Gastroesophageal sphincter (tissue), 3 donors: ENCODE results near the gene SCN2B.

Source experiments
- EP300 ChIP-seq: sonication (generic); formaldehyde crosslinking; IDR thresholded peaks from one replicate; pipeline ENCODE4 v1.6.1; 2017; ENCODE audit warnings: antibody characterized with exemption, mild to moderate bottlenecking
- POLR2A ChIP-seq, 2 donors: fragments of 450-650 bp; IDR thresholded peaks; one replicate each; pipeline ENCODE4 v1.6.1; 2017; ENCODE audit warnings: antibody characterized with exemption in 2 of 2, mild to moderate bottlenecking in 2 of 2, moderate library complexity in 1 of 2
- POLR2AphosphoS5 ChIP-seq: sonication (generic); formaldehyde crosslinking; IDR thresholded peaks from one replicate; pipeline ENCODE4 v1.6.1; 2017; ENCODE audit warnings: antibody characterized with exemption
- TF ChIP-seq, protein P1 (sequence below), 4 experiments: fragments of 200-600 bp in 2 of 4; fragments of 450-650 bp in 2 of 4; sonication (generic) in 1 of 4; IDR thresholded peaks; one replicate each; pipeline ENCODE4 v1.5.1; 2017 to 2019; ENCODE audit warnings: antibody characterized with exemption in 4 of 4, mild to moderate bottlenecking in 2 of 4, moderate library complexity in 2 of 4

DNA sequence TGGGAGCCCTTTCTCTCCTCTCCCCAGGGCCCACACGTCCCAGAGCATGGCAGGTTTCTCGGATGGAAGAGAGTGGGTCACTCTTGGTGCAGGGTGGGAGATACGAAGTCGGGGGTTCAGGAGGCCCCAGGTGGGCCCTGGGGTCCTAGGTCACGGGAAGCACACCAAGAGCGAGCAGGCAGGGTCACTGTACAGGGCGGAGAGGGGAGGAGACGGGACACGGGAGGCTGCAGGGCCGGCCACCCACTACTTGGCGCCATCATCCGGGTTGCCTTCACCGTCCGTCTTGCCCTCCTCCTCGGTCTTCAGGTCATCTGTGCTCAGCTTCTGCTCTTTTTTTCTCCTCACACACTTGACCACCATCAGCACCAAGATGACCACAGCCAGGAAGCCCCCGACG lies 9.8 kb downstream of the SCN2B start:
- TF ChIP-seq, protein P1, sequence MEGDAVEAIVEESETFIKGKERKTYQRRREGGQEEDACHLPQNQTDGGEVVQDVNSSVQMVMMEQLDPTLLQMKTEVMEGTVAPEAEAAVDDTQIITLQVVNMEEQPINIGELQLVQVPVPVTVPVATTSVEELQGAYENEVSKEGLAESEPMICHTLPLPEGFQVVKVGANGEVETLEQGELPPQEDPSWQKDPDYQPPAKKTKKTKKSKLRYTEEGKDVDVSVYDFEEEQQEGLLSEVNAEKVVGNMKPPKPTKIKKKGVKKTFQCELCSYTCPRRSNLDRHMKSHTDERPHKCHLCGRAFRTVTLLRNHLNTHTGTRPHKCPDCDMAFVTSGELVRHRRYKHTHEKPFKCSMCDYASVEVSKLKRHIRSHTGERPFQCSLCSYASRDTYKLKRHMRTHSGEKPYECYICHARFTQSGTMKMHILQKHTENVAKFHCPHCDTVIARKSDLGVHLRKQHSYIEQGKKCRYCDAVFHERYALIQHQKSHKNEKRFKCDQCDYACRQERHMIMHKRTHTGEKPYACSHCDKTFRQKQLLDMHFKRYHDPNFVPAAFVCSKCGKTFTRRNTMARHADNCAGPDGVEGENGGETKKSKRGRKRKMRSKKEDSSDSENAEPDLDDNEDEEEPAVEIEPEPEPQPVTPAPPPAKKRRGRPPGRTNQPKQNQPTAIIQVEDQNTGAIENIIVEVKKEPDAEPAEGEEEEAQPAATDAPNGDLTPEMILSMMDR (IDR thresholded peaks at IDR 0.05): no peak
- TF ChIP-seq EP300: no peak
- TF ChIP-seq POLR2AphosphoS5: no peak
- TF ChIP-seq POLR2A (IDR thresholded peaks at IDR 0.05): no peak
